Left ventricle myocardium inferior (tissue), 1 donor: Measurements from ENCODE around the gene CHST13. TPM values are rescaled to one million over a fixed set of nuclear protein-coding genes. Genes with fewer than 3 reads are reported as not detected.

Source experiments
- DNase-seq: peaks from one replicate; pipeline ENCODE4 v3.0.0-alpha.2; 2020
- H3K27ac ChIP-seq: fragments of 200-600 bp; replicated peaks from 2 replicates; pipeline ENCODE4 v1.8.0; 2021
- H3K27me3 ChIP-seq: fragments of 200-600 bp; 2 replicates; pipeline ENCODE4 v1.8.0; 2021; ENCODE audit warnings: low read depth
- H3K36me3 ChIP-seq: fragments of 200-600 bp; 2 replicates; pipeline ENCODE4 v1.8.0; 2021
- H3K4me1 ChIP-seq: fragments of 200-600 bp; 2 replicates; pipeline ENCODE4 v1.8.0; 2021
- H3K4me3 ChIP-seq: fragments of 200-600 bp; 2 replicates; pipeline ENCODE4 v1.8.0; 2021; ENCODE audit warnings: mild to moderate bottlenecking, moderate library complexity
- H3K9me3 ChIP-seq: fragments of 200-600 bp; replicated peaks from 2 replicates; pipeline ENCODE4 v1.8.0; 2021
- CTCF ChIP-seq: fragments of 200-600 bp; IDR thresholded peaks from 2 replicates; pipeline ENCODE4 v1.8.0; 2021; ENCODE audit warnings: antibody characterized with exemption, mild to moderate bottlenecking, borderline replicate concordance
- intact Hi-C: fragments of 100-400 bp; cut with micrococcal nuclease; formaldehyde crosslinking; loops from one replicate; pipeline ENCODE4 v1.11.0; 2022
- total RNA-seq: library from RNA; stranded (reverse); fragmentation: NEBNext Ultra II Directional; extraction: Animal tissue kit (Norgen Biotek cat#: 25700); gene quantifications from one replicate; pipeline ENCODE4 v1.2.1, GENCODE V29; 2021
- donor health status: DM: no; HTN: yes; CAD: no; lungs with severe emphysema.

Gene CHST13
- total RNA-seq, 1 donor from 2014 or later = 0.11 TPM

GRCh38 chr3:126494204-126494969 is 29.6 kb upstream of the CHST13 start:
- H3K27ac ChIP-seq = no peak overlapping the region
- no peaks in the 10 kb centered on the region for H3K36me3 ChIP-seq
- no peak for TF ChIP-seq CTCF
- no peak for DNase-seq
- H3K4me3 ChIP-seq = no peak overlapping the region
- H3K9me3 ChIP-seq = no peaks in the 10 kb centered on the region
- H3K4me1 ChIP-seq = no peaks in the 10 kb centered on the region
- H3K27me3 ChIP-seq = peaks cover 8% of the 10 kb centered on the region
- intact Hi-C loops = no loop called here

- no peak for TF ChIP-seq CTCF
- no peak for DNase-seq
- Histone ChIP-seq H3K27ac (no peak overlapping the region), H3K9me3 (no peaks in the 10 kb centered on the region), H3K4me1 (no peaks in the 10 kb centered on the region), H3K4me3 (no peak overlapping the region), H3K27me3 (peaks cover 8% of the 10 kb centered on the region), H3K36me3 (no peaks in the 10 kb centered on the region)
- intact Hi-C loops = no loop called here
Observed at GRCh38 chr3:126494970-126495230, 29.1 kb upstream of the CHST13 start.

DNA sequence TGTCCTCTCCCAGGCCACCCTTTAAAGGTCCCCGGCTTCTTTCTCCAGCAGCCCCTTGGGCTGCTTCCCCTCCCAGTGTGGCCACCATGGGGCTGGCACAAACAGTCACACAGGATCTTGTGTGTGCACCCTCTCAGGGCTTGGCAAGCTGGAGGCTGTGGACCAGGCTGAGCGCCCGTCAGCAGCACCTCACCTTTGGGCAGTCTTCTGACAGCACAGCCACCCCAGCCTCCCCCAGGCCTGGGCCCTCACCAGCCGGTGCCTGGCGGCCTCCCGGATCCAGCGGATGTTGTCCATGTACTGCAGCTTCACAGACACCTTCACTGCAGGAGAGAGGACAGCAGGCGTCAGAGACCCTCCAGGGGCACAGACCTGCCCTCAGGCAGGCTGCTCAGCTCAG is 28.2 kb upstream of the CHST13 start:
- no peaks in the 10 kb centered on the region for H3K4me1 ChIP-seq
- no peak overlapping the region for H3K4me3 ChIP-seq
- no peak for DNase-seq
- H3K27ac ChIP-seq = no peak overlapping the region
- peaks cover 8% of the 10 kb centered on the region for H3K27me3 ChIP-seq
- TF ChIP-seq CTCF = no peak
- H3K9me3 ChIP-seq = no peaks in the 10 kb centered on the region
- intact Hi-C loops = no loop called here
- no peaks in the 10 kb centered on the region for H3K36me3 ChIP-seq

DNA sequence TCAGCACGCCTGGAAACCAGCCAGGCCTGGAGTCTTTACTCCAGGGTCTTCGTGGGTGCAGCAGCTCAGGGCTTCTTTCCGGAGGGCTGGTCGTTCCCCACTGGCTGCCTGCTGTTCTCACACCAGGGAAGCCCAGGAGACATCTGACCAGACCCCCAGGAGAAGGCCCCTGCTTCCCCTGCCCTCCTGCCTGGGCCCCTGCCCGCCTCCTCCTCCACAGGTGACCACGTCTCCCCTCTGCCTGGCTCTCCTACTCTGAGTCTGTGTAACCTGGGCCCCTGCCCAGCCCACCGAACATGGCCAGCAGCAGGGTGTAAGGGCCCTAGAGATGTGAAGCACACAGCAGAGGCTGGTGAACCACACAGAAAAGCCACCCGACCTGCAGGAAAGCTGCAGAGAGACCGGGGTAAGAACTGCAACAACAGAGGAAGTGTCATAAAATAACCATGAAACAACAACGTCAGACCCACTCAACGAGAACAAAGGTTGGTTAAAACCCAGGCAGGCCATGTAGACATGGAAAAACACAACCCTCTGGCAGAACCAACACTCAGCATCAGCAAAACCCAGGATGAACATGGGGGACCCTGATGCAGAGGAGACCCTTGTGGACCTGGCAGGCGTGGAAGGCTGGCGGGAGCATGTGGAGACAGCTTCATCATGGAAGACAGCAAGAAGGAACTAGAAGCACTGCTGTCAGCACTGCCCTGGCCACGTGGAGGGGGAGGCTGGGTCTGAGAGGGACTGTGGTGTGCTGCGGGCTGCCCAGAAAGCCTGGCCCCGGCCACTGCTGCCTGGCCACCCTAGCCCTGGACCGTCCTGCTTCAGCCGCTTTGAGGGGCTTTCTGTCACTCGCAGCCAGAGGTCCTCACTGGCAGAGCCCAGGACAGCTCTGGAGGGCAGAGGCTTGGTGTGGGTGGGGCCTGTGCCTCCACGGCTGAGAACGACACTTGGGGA is 26.8 kb upstream of the CHST13 start:
- no peak for TF ChIP-seq CTCF
- Histone ChIP-seq H3K27ac (no peak overlapping the region), H3K36me3 (no peaks in the 10 kb centered on the region), H3K9me3 (no peaks in the 10 kb centered on the region), H3K4me3 (no peak overlapping the region), H3K4me1 (peaks cover 6% of the 10 kb centered on the region), H3K27me3 (peaks cover 8% of the 10 kb centered on the region)
- DNase-seq = no peak
- intact Hi-C loops = no loop called here

DNA sequence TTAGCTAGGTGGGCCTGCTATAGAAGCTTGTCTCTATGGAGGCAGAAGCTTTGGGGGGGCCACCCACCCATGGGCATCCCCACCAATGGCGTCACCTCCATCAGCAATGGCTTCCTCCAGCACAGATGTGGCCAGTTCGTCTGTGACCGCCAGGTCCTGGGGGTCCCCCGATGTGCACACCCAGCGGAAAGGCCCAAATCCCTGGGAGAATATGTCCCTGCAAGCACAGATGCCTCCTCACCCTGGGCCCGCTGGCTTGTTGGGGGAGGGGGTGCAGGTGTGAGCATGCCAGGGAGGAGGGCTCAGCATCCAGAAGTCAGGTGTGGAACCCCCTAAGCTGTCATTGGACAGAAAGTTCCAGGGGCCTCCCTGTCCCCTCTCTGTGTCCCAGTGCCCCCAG is 26.0 kb upstream of the CHST13 start:
- intact Hi-C loops = no loop called here
- no peak for TF ChIP-seq CTCF
- Histone ChIP-seq H3K36me3 (no peaks in the 10 kb centered on the region), H3K27me3 (peaks cover 8% of the 10 kb centered on the region), H3K9me3 (no peaks in the 10 kb centered on the region), H3K4me3 (no peak overlapping the region), H3K27ac (no peak overlapping the region), H3K4me1 (peaks cover 6% of the 10 kb centered on the region)
- no peak for DNase-seq
